GM18519 (cell line): ENCODE measurements around the gene KIT.

ENCODE experiments used
- ATAC-seq: cut with Tn5 transposase; IDR thresholded peaks from one replicate; pipeline ENCODE4 v1.9.1; 2021; ENCODE audit warnings: mild to moderate bottlenecking, moderate library complexity; ENCODE audit not compliant: unreplicated experiment, low FRiP score

Gene KIT

DNA sequence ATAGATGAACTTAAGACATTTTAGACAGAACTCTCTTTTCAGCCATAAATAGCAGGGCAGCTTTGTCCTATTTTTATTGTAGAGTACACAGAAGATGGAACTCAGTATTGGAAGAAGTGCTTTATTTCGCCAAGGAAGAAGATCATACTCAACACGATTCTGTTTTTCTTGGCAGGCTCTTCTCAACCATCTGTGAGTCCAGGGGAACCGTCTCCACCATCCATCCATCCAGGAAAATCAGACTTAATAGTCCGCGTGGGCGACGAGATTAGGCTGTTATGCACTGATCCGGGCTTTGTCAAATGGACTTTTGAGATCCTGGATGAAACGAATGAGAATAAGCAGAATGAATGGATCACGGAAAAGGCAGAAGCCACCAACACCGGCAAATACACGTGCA lies 37.6 kb downstream of the KIT start:
- no peak for ATAC-seq

DNA sequence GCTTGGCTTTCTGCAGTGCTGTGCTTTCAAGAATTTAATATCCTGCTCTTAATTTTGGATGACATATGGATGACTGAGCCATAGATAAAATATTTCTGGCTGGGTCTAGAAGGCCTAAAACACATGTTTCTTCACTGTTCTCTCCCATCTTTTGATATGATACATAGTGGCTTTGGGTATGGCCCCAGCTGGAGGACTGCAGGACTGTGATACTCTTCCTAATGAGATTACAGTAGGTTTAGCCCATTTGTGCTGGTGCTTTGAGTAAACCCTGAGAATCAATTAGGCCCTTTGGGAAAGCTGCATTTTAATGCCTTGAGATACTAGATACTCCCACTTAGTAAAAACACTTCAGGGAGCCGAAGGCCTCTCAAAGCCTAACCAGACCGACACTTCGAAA lies 38.0 kb downstream of the KIT start:
- ATAC-seq, result no peak

DNA sequence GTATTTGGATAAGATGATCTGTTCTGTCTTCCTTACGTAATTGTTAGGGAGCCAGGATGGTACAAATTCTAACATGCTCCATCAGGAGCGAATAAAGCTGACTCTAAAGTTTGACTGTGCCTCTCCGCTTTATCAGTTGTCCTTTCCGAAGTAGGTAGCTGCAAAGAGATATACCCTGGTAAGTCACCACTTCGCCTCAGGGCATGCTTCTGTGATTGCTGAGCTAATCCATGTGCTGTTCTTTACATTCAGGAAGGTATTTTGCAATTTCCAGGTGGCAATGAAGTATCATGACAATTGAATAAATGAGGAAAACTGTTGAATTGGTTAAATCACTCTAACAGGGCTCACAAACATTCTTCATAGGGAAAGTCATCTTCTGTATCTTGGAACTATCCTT lies 38.9 kb downstream of the KIT start:
- ATAC-seq, result no peak

DNA sequence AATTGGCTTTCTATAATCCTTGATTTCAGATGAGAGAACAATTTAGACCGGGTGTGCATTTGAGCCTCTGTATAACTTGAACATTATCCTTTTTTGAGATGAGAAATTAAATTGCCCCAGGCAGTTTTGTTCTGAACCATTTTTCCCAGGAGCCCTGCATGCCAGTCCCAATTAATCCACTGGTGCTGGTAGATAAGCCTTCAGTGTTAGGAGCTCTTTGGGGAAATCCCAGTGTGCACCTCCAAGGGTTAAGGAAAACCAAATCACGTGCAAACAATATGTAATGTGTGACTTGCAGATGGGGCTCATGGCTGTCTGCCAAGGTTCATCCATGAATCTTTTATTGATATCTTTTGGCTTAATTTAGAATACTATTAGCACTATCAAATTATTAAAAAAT lies 43.2 kb downstream of the KIT start:
- no peak for ATAC-seq

DNA sequence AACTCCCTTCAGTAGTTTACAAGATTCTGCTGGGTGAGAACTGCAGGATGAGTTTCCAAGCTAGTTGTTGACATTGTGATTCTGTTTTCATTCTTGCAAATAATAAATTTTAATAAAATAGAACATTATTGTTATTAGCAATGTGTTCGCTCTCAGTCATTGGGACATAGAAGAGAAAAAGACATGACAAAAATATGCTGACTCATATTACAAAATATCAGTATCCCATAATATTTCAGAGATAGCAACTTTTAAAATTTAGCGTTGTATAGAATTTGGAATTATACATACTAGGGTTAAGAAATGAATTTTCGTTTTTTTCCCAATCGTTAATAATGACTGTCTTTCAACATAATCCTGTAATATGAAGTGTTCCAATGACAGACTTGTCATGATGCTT lies 45.4 kb downstream of the KIT start:
- ATAC-seq, result no peak

DNA sequence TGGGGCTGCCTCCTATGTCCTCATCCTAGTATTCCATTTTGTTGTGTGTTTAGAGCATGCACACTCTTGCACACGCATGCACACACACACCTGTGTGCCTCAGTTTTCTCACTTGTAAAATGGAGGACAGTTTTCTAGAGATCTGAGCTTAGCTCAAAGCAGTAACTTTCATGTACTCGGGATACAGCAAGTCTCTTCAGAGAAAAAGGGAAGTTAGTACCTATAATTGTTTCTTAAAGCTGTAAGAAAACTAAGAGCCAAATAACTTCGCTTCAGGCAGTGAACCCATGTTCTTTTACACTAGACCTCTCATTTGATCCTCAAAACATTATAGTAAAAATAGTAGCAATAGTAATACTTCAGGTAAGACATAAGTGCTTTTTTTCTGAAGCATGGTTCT lies 49.6 kb downstream of the KIT start:
- no peak for ATAC-seq

DNA sequence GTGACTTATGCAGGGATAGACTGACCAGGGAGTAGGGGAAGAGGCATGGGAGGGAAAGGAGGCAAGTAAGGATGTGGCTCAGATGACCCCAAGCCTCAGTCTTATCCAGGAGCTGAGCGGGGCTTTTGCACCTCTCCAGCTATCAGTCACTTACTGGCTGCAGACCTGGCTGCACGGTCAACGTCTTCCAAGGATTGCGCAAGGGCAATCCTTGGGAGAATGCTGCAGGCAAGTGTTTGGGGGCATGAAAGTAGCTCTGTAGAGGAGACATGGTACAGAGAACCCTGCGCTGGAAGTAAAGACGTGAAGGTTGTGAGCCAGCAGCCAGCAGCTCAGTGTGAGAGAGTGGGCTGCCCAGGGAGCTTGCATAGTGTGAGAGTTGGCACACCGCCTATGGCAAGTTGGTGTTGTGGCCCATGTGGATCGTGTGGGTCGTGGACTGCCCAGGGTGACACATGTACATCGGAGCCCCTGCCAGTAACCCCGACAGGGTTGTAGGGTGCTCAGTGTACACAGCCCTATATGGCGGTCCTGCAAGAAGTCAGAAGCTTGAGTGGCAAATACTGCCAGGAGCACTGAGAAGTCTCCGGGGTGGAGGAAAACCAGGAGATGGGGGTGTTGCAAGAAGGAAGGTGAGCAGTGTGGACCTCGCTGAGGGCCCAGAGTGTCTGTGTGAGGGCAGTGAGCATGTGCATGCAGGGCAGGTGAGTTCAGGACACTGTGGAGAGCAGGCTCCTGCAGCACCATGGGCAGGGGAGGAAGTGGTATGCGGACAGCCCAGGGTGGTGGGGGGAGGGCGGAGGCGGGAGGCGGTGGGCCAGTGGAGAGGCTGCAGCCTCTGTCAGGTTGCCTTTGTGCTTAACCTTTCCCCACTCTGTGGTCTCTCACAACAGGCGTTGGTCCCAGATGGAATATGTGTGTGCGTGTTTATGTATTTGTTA lies 50.9 kb downstream of the KIT start:
- ATAC-seq, result no peak

DNA sequence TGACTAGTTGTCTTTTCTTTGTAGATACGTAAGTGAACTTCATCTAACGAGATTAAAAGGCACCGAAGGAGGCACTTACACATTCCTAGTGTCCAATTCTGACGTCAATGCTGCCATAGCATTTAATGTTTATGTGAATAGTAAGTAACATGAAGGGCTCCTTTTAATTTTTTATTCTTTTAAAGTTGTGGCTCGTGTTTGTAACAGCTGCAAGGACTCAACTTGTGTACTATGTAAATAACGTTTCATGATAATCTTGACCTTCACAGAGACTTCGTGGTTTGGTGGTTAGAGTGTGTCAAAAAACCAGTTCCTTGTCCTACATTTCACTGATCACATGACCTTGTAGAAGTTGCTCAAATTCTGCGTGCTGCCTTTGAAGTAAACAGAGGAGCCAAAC lies 51.6 kb downstream of the KIT start:
- ATAC-seq, result no peak

DNA sequence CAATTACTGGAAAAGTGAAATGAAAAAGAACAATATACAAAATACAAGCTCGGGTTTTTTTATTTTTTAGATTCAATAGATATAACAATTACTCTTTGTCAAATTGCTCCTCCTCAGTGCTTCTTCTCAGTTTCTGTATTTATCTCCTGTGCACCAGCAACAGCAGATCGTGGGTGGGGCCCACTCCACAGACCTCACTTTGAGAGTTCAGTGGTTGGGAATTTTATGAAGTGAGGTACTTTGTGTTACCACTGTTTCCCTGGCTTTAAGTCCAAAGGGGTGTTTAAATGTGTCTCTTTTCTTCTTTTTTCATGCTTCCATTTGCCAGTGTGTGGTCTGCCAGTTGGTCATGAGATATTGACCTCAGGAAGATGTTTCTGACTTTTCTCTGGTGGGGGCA lies 54.4 kb downstream of the KIT start:
- ATAC-seq, result no peak

DNA sequence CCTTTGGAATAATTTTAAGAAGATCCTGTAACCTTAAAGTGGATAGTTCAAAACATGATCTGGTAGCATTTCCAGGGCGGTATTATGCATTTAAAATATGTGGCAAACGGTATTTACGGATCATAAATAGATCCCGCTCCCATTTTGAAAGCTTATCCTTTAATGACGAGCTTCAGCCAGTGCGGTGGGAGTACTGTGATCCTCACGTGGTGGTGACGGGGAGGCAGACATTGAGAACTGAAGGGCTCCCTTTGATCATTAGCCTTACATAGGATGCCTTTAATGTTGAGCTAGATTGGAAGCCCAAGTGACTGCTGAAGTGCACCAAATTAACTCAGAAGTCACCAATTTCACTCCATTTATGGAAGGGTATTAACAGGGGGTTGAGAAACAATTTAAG lies 56.9 kb downstream of the KIT start:
- no peak for ATAC-seq

DNA sequence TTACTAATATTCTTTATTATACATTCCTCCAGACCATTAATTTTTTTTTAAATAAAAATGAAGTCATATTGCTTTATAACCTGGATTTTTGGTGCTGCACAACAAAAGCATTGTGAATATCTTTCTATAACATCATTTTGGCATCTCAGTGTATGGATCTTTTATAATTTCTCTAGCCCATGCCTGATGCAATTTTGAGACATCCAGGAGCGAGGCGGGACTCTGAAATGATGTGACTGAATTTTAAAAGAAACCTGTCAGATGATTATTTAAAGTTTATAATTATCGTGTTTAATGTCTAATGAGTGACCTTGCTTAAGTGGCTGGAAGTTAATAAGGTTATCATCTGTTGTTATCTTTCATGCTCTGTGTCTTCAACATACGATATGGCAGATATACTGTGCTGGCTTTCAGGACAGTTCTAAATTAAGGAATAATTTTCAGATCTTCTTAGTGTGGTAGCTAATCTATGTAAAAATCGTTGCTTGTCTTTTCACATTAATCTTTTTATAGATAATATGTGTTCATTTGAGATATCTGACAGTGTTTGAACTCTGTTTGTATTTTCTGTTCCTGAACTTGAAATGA lies 58.8 kb downstream of the KIT start:
- ATAC-seq, result no peak

DNA sequence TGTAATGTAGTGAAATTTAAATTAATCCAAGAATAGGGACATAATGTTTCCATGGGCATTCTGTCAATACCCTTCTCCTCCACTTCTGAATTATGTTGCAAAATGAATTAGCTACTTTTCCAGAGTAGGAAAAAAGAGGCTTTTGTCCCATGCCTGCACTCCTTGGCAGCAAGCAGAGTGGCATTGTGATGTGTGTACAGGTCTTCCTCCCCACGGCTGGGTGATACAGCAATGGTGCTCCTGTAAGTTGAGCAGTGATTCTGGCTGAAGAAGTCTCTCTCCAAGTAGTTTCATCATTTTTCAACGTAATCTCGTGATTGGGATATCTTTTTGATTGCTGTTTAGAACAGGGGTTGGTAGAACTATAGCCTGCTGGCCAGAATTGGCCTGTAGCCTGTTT lies 59.9 kb downstream of the KIT start:
- ATAC-seq, result no peak

DNA sequence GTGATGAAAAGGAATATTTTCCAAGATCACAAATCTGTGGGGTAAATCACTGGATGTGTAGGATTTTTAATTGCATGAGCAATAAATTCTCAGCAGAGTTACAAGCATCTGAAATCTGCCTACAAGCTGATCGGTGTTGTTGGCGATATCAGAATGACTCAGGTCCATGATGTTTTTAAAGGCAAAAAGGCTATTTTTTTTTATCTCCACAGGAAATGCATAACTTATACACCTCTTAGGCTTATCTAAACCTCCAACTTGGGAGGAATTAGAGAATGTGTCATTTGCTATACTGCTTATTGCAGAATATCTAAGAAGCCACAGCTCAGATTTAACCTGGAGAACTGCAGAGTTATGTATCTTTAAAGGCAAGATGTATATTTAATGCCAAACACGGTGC lies 61.6 kb downstream of the KIT start:
- ATAC-seq, result no peak

DNA sequence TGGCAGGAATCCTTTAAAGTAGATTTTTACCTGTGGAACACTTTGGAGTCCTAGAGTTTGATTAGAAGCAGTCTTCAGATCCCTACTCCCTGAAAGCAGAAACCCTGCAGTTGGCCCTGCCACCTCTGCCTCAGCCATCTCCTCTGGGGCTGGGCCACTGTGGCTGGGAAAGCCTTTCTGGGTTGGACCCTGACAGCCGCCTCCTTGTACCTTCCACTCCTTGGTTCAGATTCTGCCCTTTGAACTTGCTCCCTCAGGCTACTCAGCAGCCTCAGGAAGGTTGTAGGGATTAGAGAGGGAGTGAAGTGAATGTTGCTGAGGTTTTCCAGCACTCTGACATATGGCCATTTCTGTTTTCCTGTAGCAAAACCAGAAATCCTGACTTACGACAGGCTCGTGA lies 65.5 kb downstream of the KIT start:
- ATAC-seq, result no peak

DNA sequence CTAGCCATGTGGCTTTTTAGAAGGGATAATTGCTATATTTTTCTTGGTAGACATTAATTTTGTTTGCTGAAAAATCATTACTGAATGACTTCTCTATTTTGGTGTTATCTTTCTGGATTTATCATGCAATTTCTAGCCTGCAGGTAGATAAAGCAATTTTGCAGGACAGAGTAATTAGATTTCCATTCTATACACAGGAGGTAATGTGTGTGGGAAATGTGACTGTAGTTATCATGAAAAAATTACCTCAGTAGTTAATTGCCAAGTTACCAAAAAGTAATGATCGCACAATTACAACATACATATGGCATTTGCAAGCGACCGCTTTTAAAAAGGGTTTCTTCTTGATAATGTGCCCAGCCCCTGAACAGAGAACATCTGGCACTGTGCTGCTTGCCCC lies 66.1 kb downstream of the KIT start:
- no peak for ATAC-seq

DNA sequence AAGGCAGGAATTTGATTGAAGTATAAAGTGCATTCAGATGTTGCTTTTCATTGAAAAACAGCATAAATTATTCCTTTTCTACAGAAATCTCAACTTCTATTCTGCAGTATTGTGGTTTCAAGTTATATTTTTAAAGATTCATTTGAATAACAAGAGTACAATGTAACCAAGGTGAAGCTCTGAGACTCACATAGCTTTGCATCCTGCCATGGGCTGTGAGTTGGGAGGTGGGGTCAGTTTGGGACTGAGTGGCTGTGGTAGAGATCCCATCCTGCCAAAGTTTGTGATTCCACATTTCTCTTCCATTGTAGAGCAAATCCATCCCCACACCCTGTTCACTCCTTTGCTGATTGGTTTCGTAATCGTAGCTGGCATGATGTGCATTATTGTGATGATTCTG lies 69.2 kb downstream of the KIT start:
- peak; percentile 32 for ATAC-seq

DNA sequence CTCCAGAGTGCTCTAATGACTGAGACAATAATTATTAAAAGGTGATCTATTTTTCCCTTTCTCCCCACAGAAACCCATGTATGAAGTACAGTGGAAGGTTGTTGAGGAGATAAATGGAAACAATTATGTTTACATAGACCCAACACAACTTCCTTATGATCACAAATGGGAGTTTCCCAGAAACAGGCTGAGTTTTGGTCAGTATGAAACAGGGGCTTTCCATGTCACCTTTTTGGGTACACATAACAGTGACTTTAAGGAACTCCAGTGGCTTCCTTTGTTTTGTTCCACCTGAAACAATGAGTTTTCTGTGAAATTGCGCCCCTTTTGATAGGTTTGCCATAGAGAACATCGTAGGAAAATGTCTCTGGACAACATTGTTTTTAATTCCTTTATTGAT lies 69.6 kb downstream of the KIT start:
- peak; percentile 60 for ATAC-seq

DNA sequence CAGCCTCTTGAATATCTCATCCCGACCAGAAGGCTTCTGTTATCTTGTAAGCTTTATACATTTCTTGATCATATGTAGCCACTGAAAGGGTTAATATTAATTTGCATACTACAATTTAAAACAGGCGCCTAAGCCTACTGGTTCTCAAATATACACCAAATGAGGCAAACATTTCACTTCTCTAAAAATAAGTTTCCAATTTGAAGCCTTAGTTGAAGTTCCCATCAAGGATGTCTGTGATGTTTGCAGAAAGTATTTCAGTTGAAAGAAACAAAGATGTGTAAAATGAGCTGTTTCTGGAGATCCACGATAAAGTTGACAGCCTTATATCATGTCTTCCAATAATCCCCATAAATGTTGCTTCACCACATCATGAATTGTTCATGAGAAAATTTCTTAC lies 70.6 kb downstream of the KIT start:
- ATAC-seq, result no peak

DNA sequence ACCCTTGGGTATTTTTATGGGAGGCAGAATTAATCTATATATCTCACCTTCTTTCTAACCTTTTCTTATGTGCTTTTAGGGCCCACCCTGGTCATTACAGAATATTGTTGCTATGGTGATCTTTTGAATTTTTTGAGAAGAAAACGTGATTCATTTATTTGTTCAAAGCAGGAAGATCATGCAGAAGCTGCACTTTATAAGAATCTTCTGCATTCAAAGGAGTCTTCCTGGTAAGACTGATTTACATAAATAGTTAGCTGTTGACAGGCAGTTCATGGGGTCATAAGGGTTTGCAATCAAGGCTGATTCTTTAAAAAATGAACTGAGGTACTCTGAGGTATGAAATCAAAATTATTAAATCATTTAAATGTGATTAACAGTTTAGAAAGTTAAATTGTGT lies 71.5 kb downstream of the KIT start:
- ATAC-seq, result no peak

DNA sequence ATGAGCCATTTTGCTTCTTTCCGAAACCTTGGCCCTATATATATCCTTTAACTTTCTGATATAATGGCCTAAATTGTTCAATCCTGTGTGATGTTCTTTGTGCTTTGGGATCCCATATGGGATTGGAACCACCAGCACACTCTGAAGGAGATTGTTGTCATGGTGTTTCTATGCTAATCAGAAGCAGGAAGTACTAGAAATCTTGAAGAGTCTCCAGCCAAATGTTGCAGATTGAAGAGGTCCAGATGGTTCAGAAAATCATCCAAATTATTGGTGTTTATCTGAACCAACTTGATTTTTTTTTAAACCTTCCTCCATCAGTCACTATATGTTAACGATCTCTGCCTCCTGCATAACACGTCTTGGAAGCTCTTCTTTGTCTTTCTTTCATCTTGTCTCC lies 72.8 kb downstream of the KIT start:
- ATAC-seq, result no peak

DNA sequence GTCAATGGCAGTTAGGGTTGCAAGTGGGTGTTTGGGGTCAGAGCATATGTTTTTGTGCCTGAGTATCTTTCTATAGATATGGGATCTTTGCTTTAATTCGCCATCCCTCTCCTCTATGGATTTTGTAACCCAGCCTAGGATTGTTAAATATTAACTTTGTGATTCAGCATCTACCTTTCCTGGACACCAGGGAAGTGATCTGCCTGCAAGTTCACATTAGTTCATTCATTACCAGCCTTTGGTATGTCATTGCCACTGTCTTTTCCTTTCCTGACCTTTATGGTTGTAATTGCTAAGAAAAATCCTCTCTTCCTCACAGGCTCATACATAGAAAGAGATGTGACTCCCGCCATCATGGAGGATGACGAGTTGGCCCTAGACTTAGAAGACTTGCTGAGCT lies 73.8 kb downstream of the KIT start:
- ATAC-seq, result no peak

DNA sequence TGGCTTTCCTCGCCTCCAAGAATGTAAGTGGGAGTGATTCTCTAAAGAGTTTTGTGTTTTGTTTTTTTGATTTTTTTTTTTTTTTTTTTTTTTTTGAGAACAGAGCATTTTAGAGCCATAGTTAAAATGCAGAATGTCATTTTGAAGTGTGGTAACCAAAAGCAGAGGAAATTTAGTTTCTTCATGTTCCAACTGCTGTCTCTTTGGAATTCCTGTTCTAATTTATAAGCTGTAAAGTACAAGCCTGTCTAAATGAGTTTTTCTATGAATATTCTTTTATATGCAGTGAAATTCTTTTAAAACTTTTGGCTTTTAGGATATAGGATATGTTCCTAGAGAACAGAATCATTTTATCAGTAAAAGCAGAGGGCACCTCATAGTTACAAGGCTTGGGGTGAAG lies 74.2 kb downstream of the KIT start:
- no peak for ATAC-seq
